GM12873 (cell line): ENCODE measurements around the gene ZNF512B.

Source experiments
- TF ChIP-seq, protein P1 (sequence below): IDR thresholded peaks from 2 replicates; pipeline ENCODE4 v1.5.1; 2012; ENCODE audit warnings: low read depth, mild to moderate bottlenecking, moderate library complexity, low read length, control low read depth; ENCODE audit not compliant: insufficient read depth; ENCODE audit errors: missing control alignments

ZNF512B gene

DNA sequence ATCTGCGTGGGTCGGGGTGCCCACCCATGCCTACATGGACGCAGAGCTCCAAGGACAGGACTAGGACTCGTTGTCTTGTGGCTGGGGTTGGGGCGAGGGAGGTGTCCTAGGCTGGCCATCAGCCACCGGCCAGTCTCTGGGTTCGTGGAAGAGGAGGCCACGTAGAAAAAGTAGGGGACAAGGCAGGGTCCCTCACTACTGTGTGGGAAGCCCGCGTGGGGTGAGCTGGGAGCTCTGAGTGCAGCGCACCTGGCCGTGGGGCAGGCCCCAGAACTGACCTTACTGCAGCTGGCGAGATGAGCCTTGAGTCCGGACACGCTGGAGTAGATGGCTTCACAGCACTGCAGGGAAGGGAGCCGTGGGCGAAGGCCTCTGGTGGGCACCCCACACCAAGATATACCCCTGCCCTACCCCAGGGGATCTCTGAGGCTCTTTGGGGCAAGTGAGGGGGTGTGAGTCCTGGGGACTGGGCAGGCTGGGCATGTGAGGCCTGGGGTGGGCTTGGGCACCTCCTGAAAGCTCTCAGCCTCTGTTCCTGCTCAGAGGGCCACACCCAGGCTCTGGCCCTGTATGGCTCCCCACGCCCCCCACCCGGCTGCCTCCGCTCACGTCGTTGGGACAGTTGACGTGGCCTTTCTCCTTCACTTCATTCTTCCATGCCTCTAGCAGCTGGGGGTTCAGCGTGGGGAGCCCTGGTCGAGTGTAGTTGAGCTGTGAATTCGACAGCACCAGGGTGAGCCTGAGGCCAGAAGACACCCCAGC, 7.9 kb downstream of the ZNF512B start:
- TF ChIP-seq, protein P1, sequence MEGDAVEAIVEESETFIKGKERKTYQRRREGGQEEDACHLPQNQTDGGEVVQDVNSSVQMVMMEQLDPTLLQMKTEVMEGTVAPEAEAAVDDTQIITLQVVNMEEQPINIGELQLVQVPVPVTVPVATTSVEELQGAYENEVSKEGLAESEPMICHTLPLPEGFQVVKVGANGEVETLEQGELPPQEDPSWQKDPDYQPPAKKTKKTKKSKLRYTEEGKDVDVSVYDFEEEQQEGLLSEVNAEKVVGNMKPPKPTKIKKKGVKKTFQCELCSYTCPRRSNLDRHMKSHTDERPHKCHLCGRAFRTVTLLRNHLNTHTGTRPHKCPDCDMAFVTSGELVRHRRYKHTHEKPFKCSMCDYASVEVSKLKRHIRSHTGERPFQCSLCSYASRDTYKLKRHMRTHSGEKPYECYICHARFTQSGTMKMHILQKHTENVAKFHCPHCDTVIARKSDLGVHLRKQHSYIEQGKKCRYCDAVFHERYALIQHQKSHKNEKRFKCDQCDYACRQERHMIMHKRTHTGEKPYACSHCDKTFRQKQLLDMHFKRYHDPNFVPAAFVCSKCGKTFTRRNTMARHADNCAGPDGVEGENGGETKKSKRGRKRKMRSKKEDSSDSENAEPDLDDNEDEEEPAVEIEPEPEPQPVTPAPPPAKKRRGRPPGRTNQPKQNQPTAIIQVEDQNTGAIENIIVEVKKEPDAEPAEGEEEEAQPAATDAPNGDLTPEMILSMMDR = no peak

DNA sequence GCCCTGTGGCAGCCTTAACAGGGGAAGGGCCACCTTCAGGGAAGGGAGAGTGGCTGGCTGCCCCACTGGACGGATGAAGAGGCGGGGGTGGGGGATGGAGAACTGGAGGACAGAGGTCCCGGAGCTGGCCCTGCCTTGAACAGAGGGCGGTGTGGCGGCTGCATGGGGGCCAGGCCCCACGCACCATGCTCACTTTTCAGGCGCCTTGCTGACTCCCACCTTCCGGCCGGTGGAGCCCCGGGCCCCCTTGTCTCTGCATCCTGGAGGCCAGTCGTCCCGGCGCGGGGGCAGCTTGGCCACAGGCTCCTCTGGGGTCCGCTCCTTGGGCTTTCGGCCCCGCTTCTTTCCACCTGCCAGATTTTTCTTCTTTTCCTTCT, 10.0 kb downstream of the ZNF512B start:
- TF ChIP-seq, protein P1 = no peak

DNA sequence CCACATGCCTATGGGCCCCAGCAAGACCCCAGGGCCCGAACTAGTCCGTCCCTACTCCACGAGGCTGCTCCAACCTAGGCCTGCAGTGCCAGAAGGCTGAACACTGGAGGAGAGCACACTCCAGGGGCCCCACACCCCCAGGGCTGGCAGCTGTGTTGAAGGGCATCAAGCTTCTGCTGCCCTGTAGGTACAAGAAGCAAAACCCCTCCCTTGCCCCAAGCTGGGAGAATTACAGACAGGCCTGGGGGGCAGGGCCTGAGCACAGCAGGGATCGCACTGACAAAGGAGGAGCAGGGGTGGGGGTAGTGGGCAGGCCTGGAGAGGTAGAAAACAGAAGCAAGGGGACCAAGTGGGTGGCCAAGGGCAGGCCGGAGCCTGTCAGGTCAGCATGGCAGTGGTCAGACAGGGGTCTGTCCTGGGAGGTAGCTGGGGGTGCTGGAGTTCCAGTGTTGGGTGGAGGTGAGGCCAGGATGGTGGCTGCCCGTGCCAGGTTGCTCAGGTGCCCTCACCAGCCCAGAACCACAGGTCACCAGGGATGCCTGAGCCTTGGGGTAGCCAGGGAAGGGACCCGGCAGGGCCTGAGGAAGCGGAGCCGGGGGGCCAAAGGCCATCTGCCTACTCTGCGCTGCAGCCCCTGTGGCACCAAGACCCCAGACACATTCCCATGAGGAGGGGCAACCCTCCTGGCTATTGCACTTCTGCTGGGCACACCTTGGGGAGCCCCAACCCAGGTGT, 10.6 kb downstream of the ZNF512B start:
- TF ChIP-seq, protein P1 = no peak

DNA sequence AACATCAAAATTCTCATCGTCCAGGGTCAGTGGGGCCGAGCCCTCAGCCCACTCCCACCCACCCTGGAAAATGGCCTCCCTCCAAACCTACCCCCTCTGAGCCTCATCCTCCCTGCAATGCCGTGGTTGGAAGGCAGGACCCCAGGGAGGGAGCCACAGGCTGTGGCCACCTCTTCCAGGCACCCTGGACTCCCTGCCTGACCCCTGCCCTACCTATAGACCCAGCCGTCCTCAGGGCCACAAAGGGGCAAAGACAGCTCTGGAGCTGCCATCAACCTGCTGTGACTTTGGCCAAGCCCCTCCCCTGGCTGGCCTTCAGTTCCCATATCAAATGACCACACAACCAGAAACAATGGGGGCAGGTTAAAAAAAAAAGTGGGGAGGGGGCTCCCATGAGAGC, 11.3 kb downstream of the ZNF512B start:
- TF ChIP-seq, protein P1 = no peak

DNA sequence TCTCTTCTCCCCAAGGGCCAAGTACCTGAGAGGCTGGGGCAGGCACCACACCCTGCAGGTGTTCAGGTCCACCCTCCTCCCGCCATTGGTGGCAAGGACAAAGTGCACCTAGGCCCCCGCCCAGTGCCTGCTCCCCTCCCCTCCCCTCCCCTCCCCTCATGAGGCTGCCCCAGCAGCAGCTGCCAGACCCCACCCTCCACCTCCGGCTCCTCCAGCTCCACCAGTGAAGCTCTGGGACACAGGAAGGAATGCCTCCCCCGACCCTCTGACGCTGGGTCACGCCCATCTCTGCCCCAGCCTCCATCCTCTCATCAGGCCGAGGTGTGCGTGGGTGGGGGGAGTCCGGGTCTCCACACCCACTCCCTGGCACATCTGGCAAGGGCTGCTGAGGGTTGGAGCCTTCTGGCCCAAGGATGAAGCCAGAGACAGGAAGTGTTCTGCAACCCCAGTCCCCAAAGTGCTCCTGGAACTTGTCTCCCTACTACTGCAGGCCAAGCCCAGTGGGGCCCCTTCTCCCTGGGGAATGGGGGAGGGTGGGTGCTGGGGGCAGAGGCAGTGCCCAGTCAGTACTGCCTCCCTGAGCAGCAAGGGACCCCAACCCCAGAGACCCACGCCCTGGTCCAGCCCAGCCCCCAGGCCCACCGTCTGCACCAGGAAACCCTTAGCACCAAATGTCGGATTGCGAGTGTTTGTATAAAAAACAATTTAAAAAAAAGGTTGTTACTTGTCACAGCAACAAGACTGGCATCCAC, 11.9 kb downstream of the ZNF512B start:
- TF ChIP-seq, protein P1 = no peak

DNA sequence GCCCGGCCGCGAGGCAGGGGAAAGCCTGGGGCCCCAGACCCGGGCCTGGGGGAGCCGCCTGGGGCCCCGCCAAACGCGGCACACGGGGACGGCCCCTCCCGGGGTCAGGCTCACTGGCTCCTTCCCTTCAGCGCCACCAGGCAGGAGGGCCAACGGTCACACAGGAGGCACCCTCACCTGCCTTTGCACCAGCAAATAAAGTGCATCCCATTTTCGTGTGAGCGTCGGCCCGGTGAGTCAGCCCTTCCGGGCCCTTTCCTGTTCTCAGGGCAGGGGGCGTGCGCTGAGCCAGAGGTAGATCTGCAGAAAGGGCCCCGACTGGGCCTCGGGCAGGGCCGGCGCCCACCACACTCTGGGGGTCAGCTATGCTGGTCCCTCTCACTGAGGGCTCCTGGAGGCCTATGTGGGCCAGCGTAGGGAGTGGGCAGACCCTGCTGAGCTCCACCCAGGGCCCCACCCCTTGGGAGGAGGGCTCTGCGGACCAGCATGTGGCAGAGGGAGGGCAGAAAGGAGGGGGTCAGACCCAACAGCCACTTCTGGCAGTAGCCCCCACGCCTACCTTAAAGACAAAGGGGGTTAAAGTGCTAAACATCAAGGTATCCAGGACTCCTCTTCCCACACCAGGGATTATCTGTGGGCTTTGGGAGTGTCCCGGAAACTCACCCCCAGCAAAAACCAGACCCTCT, 12.6 kb downstream of the ZNF512B start:
- TF ChIP-seq, protein P1 = no peak
